K562 (cell line): ENCODE data around the gene LBHD1. TPM values are rescaled to one million over a fixed set of nuclear protein-coding genes. Genes with fewer than 3 reads are reported as not detected.
A peak's percentile ranks its signal among the peaks of the same experiment; 100 is the strongest.

Experiments used
- ATAC-seq: fragments of 200-7000 bp; cut with Tn5 transposase; 3 replicates; pipeline ENCODE4 v1.9.1; 2020; ENCODE audit warnings: moderate library complexity
- BruUV-seq: library from RNA; stranded (reverse); fragments of 400-500 nt; replicated peaks from 2 replicates; lab custom pipeline; 2021; lab: Mats Ljungman, UMichigan
- CTCF ChIA-PET: fragments of 300-600 bp; formaldehyde crosslinking; extraction: SDS; loops from one replicate; lab custom pipeline; 2021; ENCODE audit warnings: low intra/inter-chr PET ratio; lab: Yijun Ruan, JAX
- POLR2A ChIA-PET: fragments of 300-600, 350-650 bp; sonication (Branson Sonifier 250); formaldehyde crosslinking; extraction: SDS; loops from one replicate; lab custom pipeline; 2021; ENCODE audit warnings: antibody characterized with exemption, inconsistent platforms; lab: Yijun Ruan, JAX
- DNase-seq, 4 experiments: peaks; one replicate each; pipeline versions ENCODE4 v3.0.0 to v3.0.0-alpha.2; 2011 to 2018; ENCODE audit warnings: low spot score in 3 of 4, mixed read lengths in 3 of 4; ENCODE audit errors: extremely low read depth in 1 of 4
- FAIRE-seq: peaks from 2 replicates; lab custom pipeline; 2011; peaks lifted over from hg19 to GRCh38; lab: Jason Lieb, UNC
- H2AFZ ChIP-seq: 2 replicates; pipeline ENCODE4 v1.6.0; 2011; ENCODE audit warnings: low read depth, low read length, control low read depth, inconsistent platforms
- H3K27ac ChIP-seq: fragments of 200-600 bp; 3 replicates; pipeline ENCODE4 v1.8.0; 2011; ENCODE audit warnings: low read depth, mild to moderate bottlenecking, control low read depth, inconsistent platforms, low read length, moderate library complexity, mixed read lengths; ENCODE audit errors: extremely low read depth
- H3K27me3 ChIP-seq, 2 experiments: fragments of 300-600 bp in 1 of 2; 2 replicates in 1 of 2; 3 replicates in 1 of 2; pipeline versions ENCODE4 v1.6.0 to v1.8.0; 2011; ENCODE audit warnings: inconsistent platforms in 2 of 2, low read length in 2 of 2, mild to moderate bottlenecking in 1 of 2, mixed read lengths in 1 of 2, moderate library complexity in 1 of 2; ENCODE audit not compliant: control insufficient read depth in 2 of 2, insufficient read depth in 2 of 2
- H3K36me3 ChIP-seq: fragments of 300-600 bp; 3 replicates; pipeline ENCODE4 v1.8.0; 2011; ENCODE audit warnings: mild to moderate bottlenecking, low read length, inconsistent platforms; ENCODE audit not compliant: control insufficient read depth, insufficient read depth
- H3K4me1 ChIP-seq, 2 experiments: fragments of 200-600 bp in 1 of 2; replicated peaks in 1 of 2; 2 replicates in 1 of 2; 3 replicates in 1 of 2; pipeline versions ENCODE4 v1.5.1 to v1.8.0; 2011; ENCODE audit warnings: inconsistent platforms in 2 of 2, low read length in 2 of 2, mild to moderate bottlenecking in 1 of 2, mixed read lengths in 1 of 2, moderate library complexity in 1 of 2; ENCODE audit not compliant: control insufficient read depth in 2 of 2, insufficient read depth in 2 of 2
- H3K4me2 ChIP-seq: 2 replicates; pipeline ENCODE4 v1.6.1; 2011; ENCODE audit warnings: low read length, control low read depth, inconsistent platforms, mixed read lengths; ENCODE audit not compliant: insufficient read depth
- H3K4me3 ChIP-seq: fragments of 200-600 bp; sonication (generic), shearing (Covaris generic); 2 replicates; pipeline ENCODE4 v1.5.1; 2016; ENCODE audit warnings: control low read depth, inconsistent platforms
- H3K79me2 ChIP-seq: fragments of 200-600 bp; 3 replicates; pipeline ENCODE4 v1.8.0; 2011; ENCODE audit warnings: low read length, inconsistent platforms; ENCODE audit not compliant: control insufficient read depth, insufficient read depth
- H3K9ac ChIP-seq, 2 experiments: 2 replicates each; pipeline versions ENCODE4 v1.6.0 to v1.6.1; 2011; ENCODE audit warnings: low read depth in 2 of 2, low read length in 2 of 2, control low read depth in 1 of 2, inconsistent platforms in 1 of 2, mild to moderate bottlenecking in 1 of 2, mixed read lengths in 1 of 2; ENCODE audit not compliant: insufficient read depth in 1 of 2
- H3K9me1 ChIP-seq: one replicate; pipeline ENCODE4 v1.6.0; 2011; ENCODE audit warnings: inconsistent platforms, mild to moderate bottlenecking, low read length, moderate library complexity; ENCODE audit not compliant: control insufficient read depth, insufficient read depth
- H3K9me3 ChIP-seq: replicated peaks from 2 replicates; pipeline ENCODE4 v1.5.1; 2011; ENCODE audit warnings: low read depth, low read length, inconsistent platforms; ENCODE audit not compliant: control insufficient read depth, insufficient read depth
- H4K20me1 ChIP-seq: replicated peaks from 2 replicates; pipeline ENCODE4 v1.6.1; 2011; ENCODE audit warnings: low read length, inconsistent platforms, mixed read lengths; ENCODE audit not compliant: control insufficient read depth, insufficient read depth
- ARNT ChIP-seq, 2 experiments: fragments of 450-650 bp; IDR thresholded peaks; 2 replicates each; pipeline ENCODE4 v1.6.1; 2016; ENCODE audit warnings: mild to moderate bottlenecking in 1 of 2
- BRD9 ChIP-seq: fragments of 450-650 bp; IDR thresholded peaks from 2 replicates; pipeline ENCODE4 v1.6.1; 2018; ENCODE audit warnings: low read depth; ENCODE audit not compliant: partially characterized antibody
- L3MBTL2 ChIP-seq: fragments of 450-650 bp; IDR thresholded peaks from 2 replicates; pipeline ENCODE4 v1.6.1; 2016; ENCODE audit warnings: mild to moderate bottlenecking, moderate library complexity
- PHB ChIP-seq: fragments of 250-450 bp; sonication (Bioruptor Pico); IDR thresholded peaks from 2 replicates; pipeline ENCODE4 v1.5.0; 2021
- PHTF2 ChIP-seq: fragments of 250-450 bp; sonication (Bioruptor Pico); IDR thresholded peaks from 2 replicates; pipeline ENCODE4 v1.5.0; 2021; ENCODE audit warnings: mild to moderate bottlenecking
- ZFP30 ChIP-seq: fragments of 250-450 bp; sonication (Bioruptor Pico); IDR thresholded peaks from 2 replicates; pipeline ENCODE4 v1.8.0; 2022; ENCODE audit warnings: moderate library complexity, mild to moderate bottlenecking, inconsistent platforms, borderline replicate concordance
- WGBS: fragments of 100-300 bp; shearing (Covaris generic); methylation state at CpG from one replicate; pipeline ENCODE4 v1.1.6; 2016; ENCODE audit warnings: low coverage, mixed read lengths; ENCODE audit not compliant: insufficient coverage; ENCODE audit errors: missing lambda C conversion rate; 5-methylcytosine and 5-hydroxymethylcytosine counted together
- in situ Hi-C: fragments of 300-500 bp; cut with MboI; formaldehyde crosslinking; loops from 4 replicates; pipeline ENCODE4 v1.15.0; 2018; ENCODE audit warnings: inconsistent platforms, mixed read lengths
- intact Hi-C: fragments of 100-400 bp; cut with micrococcal nuclease; formaldehyde crosslinking; loops from 2 replicates; pipeline ENCODE4 v1.14.2; 2022
- polyA plus RNA-seq, 8 experiments: library from polyadenylated mRNA; depleted of rRNA in 4 of 8; stranded (reverse) in 5 of 8; unstranded in 3 of 8; fragments of >200 nt; fragmentation: Nextera tagmentation in 2 of 8; fragmentation: Illumina TruSeq in 1 of 8; extraction: Ambion mirVana in 2 of 8; extraction: Trizol in 1 of 8; gene quantifications; 2 replicates each; pipeline versions ENCODE4 v1.2.1 to v1.2.3, GENCODE V29; 2011 to 2014; ENCODE audit warnings: inconsistent platforms in 1 of 8, missing spikeins in 1 of 8
- total RNA-seq, 7 experiments: library from RNA; depleted of rRNA in 6 of 7; stranded (reverse); fragments of >200 nt in 6 of 7; fragmentation: Illumina TruSeq in 2 of 7; extraction: Trizol in 2 of 7; gene quantifications; 2 replicates each; pipeline versions ENCODE4 v1.2.1 to v1.2.3, GENCODE V29; 2011 to 2021; ENCODE audit warnings: low replicate concordance in 1 of 7
- TF ChIP-seq, protein P1 (sequence below): fragments of 450-650 bp; IDR thresholded peaks from 2 replicates; pipeline ENCODE4 v1.6.1; 2016; ENCODE audit warnings: borderline replicate concordance
- TF ChIP-seq, protein P2 (sequence below), 2 experiments: fragments of 450-650 bp; conservative IDR thresholded peaks; 2 replicates each; pipeline ENCODE4 v1.6.1; 2017; ENCODE audit warnings: mild to moderate bottlenecking in 2 of 2, moderate library complexity in 2 of 2
- TF ChIP-seq, protein P3 (sequence below): fragments of 200-800 bp; sonication (Bioruptor generic); IDR thresholded peaks from 2 replicates; pipeline ENCODE4 v1.6.1; 2017; ENCODE audit warnings: missing genetic modification characterization, missing compliant biosample characterization
- TF ChIP-seq, protein P4 (sequence below): fragments of 250-450 bp; sonication (Bioruptor Pico); IDR thresholded peaks from 2 replicates; pipeline ENCODE4 v1.5.0; 2022; ENCODE audit warnings: mild to moderate bottlenecking

LBHD1 gene
- total and polyA plus RNA-seq, 9 of the 15 experiments (the other 6 are each of a cell fraction or from before 2014, with no cell fraction given): 2.6 to 28.0 (median 12.5) TPM

DNA sequence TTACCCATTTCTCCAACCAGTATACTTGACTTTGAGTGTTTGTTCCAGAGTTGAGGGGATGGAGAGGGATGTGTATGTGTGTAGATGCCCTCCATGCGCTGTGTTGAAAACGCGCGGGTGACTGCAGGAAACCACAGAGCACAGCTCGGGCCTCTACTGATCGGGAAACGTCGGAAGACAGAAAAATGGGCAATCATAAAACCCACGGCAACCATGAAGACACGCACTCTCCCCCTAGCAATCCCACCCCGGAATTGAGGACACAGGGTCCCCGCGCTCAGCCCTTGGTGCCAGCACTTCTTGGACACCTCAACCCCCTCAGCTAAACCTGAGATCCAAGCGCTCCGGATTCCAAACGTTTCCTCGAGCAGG is 845 bp downstream of the LBHD1 start:
- Histone ChIP-seq H4K20me1 (peaks cover 4% of the 10 kb centered on the region; the same call in 1 of the 2 replicates), H3K4me3 (peak overlapping the region; percentile 91), H3K27ac (peak overlapping the region; percentile 94), H3K4me2 (peak overlapping the region; percentile 86), H3K27me3 (no peaks in the 10 kb centered on the region), H3K9me3 (no peaks in the 10 kb centered on the region), H3K9ac (peak overlapping the region; percentile 94 to 100), H3K9me1 (no peaks in the 10 kb centered on the region), H3K4me1 (peaks cover 33 to 59% of the 10 kb centered on the region in 2 experiments; a peak in 4 of 5 replicates), H2AFZ (peak overlapping the region; percentile 77), H3K36me3 (peaks cover 59% of the 10 kb centered on the region), H3K79me2 (peaks cover 83% of the 10 kb centered on the region)
- DNase-seq (no peak), ATAC-seq (peak; percentile 12), FAIRE-seq (no peak)
- no TSS peak for BruUV-seq
- intact Hi-C loops: loop anchor here (5.0 kb wide), 1 partner anchor 69 kb away; the partner anchor contains the start of gene MTA2
- ChIA-PET CTCF (no interaction called here), POLR2A (interaction anchor here (0.5 to 8.8 kb wide), 25 partner anchors 8 to 1514 kb away, joined by 3 to 83 read pairs (median 5); partner anchors contain the start of genes B3GAT3, EEF1G, GANAB and HNRNPUL2)
- 0% methylated on average over 17 of the region's 17 CpGs for WGBS
- in situ Hi-C loops: no loop called here
- TF ChIP-seq PHTF2 (0 out of 2 replicates have a peak, but pooled peaks have one; percentile 34), L3MBTL2 (0 out of 2 replicates have a peak, but pooled peaks have one; percentile 28), ZFP30 (no peak), ARNT (IDR thresholded peaks at IDR 0.05) (no peak), PHB (CRISPR knock-in tag) (peak; percentile 62; the same call in 1 of the 2 replicates), BRD9 (peak; percentile 60)
- TF ChIP-seq, protein P1, sequence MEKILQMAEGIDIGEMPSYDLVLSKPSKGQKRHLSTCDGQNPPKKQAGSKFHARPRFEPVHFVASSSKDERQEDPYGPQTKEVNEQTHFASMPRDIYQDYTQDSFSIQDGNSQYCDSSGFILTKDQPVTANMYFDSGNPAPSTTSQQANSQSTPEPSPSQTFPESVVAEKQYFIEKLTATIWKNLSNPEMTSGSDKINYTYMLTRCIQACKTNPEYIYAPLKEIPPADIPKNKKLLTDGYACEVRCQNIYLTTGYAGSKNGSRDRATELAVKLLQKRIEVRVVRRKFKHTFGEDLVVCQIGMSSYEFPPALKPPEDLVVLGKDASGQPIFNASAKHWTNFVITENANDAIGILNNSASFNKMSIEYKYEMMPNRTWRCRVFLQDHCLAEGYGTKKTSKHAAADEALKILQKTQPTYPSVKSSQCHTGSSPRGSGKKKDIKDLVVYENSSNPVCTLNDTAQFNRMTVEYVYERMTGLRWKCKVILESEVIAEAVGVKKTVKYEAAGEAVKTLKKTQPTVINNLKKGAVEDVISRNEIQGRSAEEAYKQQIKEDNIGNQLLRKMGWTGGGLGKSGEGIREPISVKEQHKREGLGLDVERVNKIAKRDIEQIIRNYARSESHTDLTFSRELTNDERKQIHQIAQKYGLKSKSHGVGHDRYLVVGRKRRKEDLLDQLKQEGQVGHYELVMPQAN: peak; percentile 12; the same call in 1 of the 2 replicates
- TF ChIP-seq, protein P2, sequence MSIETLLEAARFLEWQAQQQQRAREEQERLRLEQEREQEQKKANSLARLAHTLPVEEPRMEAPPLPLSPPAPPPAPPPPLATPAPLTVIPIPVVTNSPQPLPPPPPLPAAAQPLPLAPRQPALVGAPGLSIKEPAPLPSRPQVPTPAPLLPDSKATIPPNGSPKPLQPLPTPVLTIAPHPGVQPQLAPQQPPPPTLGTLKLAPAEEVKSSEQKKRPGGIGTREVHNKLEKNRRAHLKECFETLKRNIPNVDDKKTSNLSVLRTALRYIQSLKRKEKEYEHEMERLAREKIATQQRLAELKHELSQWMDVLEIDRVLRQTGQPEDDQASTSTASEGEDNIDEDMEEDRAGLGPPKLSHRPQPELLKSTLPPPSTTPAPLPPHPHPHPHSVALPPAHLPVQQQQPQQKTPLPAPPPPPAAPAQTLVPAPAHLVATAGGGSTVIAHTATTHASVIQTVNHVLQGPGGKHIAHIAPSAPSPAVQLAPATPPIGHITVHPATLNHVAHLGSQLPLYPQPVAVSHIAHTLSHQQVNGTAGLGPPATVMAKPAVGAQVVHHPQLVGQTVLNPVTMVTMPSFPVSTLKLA (conservative IDR thresholded peaks at IDR 0.05): peak; percentile 49 to 77; a peak in 2 of 4 replicates
- TF ChIP-seq, protein P3, sequence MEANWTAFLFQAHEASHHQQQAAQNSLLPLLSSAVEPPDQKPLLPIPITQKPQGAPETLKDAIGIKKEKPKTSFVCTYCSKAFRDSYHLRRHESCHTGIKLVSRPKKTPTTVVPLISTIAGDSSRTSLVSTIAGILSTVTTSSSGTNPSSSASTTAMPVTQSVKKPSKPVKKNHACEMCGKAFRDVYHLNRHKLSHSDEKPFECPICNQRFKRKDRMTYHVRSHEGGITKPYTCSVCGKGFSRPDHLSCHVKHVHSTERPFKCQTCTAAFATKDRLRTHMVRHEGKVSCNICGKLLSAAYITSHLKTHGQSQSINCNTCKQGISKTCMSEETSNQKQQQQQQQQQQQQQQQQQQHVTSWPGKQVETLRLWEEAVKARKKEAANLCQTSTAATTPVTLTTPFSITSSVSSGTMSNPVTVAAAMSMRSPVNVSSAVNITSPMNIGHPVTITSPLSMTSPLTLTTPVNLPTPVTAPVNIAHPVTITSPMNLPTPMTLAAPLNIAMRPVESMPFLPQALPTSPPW (CRISPR knock-in tag): no peak
- TF ChIP-seq, protein P4, sequence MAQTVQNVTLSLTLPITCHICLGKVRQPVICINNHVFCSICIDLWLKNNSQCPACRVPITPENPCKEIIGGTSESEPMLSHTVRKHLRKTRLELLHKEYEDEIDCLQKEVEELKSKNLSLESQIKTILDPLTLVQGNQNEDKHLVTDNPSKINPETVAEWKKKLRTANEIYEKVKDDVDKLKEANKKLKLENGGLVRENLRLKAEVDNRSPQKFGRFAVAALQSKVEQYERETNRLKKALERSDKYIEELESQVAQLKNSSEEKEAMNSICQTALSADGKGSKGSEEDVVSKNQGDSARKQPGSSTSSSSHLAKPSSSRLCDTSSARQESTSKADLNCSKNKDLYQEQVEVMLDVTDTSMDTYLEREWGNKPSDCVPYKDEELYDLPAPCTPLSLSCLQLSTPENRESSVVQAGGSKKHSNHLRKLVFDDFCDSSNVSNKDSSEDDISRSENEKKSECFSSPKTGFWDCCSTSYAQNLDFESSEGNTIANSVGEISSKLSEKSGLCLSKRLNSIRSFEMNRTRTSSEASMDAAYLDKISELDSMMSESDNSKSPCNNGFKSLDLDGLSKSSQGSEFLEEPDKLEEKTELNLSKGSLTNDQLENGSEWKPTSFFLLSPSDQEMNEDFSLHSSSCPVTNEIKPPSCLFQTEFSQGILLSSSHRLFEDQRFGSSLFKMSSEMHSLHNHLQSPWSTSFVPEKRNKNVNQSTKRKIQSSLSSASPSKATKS (CRISPR knock-in tag): 0 out of 2 replicates have a peak, but pooled peaks have one; percentile 62
